Cerebellar nuclear complex (tissue), 1 donor: ENCODE data around the gene ZNF512.

Experiments used
- DNase-seq, 2 experiments: peaks; one replicate each; lab custom pipeline; 2025; lab: John Stamatoyannopoulos, UW

ZNF512 gene

GRCh38 chr2:27638037-27638637, 55.3 kb downstream of the ZNF512 start:
- DNase-seq, result no peak

- no peak for DNase-seq
These were observed 55.9 kb downstream of the ZNF512 start for GRCh38 chr2:27638709-27639108.

- DNase-seq, result no peak
These were observed 57.9 kb downstream of the ZNF512 start for GRCh38 chr2:27640722-27641245.

GRCh38 chr2:27645197-27645596, 62.4 kb downstream of the ZNF512 start:
- DNase-seq, result no peak

- no peak for DNase-seq
These were observed 64.4 kb downstream of the ZNF512 start for GRCh38 chr2:27647289-27647688.

- no peak for DNase-seq
These were observed 64.9 kb downstream of the ZNF512 start for GRCh38 chr2:27647737-27648136.

GRCh38 chr2:27651056-27651455, 68.2 kb downstream of the ZNF512 start:
- no peak for DNase-seq

GRCh38 chr2:27652341-27652740, 69.5 kb downstream of the ZNF512 start:
- no peak for DNase-seq

GRCh38 chr2:27652790-27653189, 69.9 kb downstream of the ZNF512 start:
- DNase-seq, result no peak

GRCh38 chr2:27653397-27653796, 70.6 kb downstream of the ZNF512 start:
- DNase-seq, result no peak

GRCh38 chr2:27655155-27655951, 72.5 kb downstream of the ZNF512 start:
- no peak for DNase-seq

- DNase-seq, result no peak
These were observed 78.5 kb downstream of the ZNF512 start for GRCh38 chr2:27661371-27661770.

GRCh38 chr2:27663285-27664153, 80.7 kb downstream of the ZNF512 start, which contains the start of the genes SLC4A1AP and SUPT7L:
TSS of gene SLC4A1AP (plus strand) at chr2:27663889. CDS start at chr2:27663915, 26 bp downstream.
TSS of gene SUPT7L (minus strand) at chr2:27663614. CDS start at chr2:27662192, 1,422 bp downstream.
- peak in 1 of 2 experiments; percentile 40 for DNase-seq

- DNase-seq, result no peak
These were observed 81.3 kb downstream of the ZNF512 start for GRCh38 chr2:27664154-27664574.

GRCh38 chr2:27664622-27665363, 82.0 kb downstream of the ZNF512 start:
- no peak for DNase-seq

- no peak for DNase-seq
These were observed 84.6 kb downstream of the ZNF512 start for GRCh38 chr2:27667446-27667845.

- DNase-seq, result no peak
These were observed 88.4 kb downstream of the ZNF512 start for GRCh38 chr2:27671235-27671634.
